Measurements from ENCODE around the gene PPP1CB.

PPP1CB gene

DNA sequence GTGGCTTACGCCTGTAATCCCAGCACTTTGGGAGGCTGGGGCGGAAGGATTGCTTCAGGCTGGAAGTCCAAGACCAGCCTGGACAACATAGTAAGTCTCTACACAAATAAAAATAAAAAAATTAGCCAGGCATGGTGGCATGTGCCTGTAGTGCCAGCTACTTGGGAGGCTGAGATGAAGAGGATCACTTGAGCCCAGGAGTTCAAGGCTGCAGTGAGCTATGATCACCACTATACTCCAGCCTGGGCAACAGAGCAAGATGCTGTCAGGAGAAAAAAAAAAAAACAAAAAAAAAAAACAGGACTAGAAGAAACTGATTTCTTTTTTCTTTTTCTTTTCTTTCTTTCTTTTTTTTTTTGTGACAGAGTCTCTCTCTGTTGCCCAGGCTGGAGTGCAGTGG is 72.6 kb downstream of the PPP1CB start:
- Histone ChIP-seq H3K36me3 (ENCODE audit: insufficient read depth, low read length) (no peaks in the 10 kb centered on the region), H3K4me1 (ENCODE audit: insufficient read depth, low read length) (no peaks in the 10 kb centered on the region), H3K9me3 (ENCODE audit: insufficient read depth, low read depth, low read length) (no peaks in the 10 kb centered on the region), H3K27me3 (ENCODE audit: insufficient read depth, low read length) (no peaks in the 10 kb centered on the region), H3K27ac (ENCODE audit: low read depth, low read length) (no peak overlapping the region), H3K4me3 (ENCODE audit: low read length) (no peak overlapping the region), H3K9ac (ENCODE audit: low read depth, low read length) (no peak overlapping the region)
- WGBS, result 100% methylated on average over 2 of the region's 2 CpGs

DNA sequence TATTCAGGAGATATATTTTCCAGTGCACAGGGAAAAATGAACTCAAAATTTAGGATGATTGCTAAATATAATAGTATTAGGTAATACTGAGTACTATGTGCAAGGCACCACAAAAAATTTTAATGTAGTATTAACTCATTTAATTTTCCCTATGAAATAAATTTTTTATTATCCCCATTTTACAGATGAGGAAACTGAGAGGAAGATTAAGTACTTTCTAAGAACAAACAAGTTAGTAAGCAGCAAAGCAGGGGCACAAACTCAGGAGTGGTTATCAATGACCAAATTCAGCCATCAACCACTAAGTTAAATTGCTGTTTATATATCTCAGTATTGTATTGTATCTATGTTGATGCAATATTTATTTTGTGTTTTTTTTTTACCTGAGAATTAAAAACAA is 73.2 kb downstream of the PPP1CB start:
- H3K27me3 ChIP-seq (ENCODE audit: insufficient read depth, low read length), result no peaks in the 10 kb centered on the region
- H3K4me3 ChIP-seq (ENCODE audit: low read length), result no peak overlapping the region
- H3K9me3 ChIP-seq (ENCODE audit: insufficient read depth, low read depth, low read length), result no peaks in the 10 kb centered on the region
- H3K4me1 ChIP-seq (ENCODE audit: insufficient read depth, low read length), result no peaks in the 10 kb centered on the region
- H3K9ac ChIP-seq (ENCODE audit: low read depth, low read length), result no peak overlapping the region
- H3K36me3 ChIP-seq (ENCODE audit: insufficient read depth, low read length), result no peaks in the 10 kb centered on the region
- H3K27ac ChIP-seq (ENCODE audit: low read depth, low read length), result no peak overlapping the region

DNA sequence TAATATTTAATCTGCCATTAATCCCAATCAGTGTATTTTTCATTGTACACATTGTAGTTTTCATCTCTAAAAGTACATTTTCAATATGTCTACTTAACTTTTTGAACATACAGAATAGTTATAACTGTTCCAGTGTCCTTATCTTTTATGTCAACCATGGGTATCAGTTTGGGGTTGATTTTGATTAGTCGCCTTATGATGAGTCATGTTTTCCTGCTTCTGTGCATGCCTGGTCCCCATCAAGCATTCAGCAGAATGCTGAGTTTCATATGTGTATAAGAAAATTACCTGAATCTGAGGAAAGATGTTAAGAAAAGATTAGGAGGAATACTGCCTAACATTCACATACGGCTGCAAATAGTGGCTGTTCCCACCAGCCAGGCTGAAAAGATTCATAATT is 76.8 kb downstream of the PPP1CB start:
- H3K4me1 ChIP-seq (ENCODE audit: insufficient read depth, low read length), result no peaks in the 10 kb centered on the region
- WGBS, result 91% methylated on average over 2 of the region's 2 CpGs
- H3K27ac ChIP-seq (ENCODE audit: low read depth, low read length), result no peak overlapping the region
- no peaks in the 10 kb centered on the region for H3K27me3 ChIP-seq (ENCODE audit: insufficient read depth, low read length)
- H3K4me3 ChIP-seq (ENCODE audit: low read length), result no peak overlapping the region
- H3K9ac ChIP-seq (ENCODE audit: low read depth, low read length), result no peak overlapping the region
- H3K36me3 ChIP-seq (ENCODE audit: insufficient read depth, low read length), result no peaks in the 10 kb centered on the region
- H3K9me3 ChIP-seq (ENCODE audit: insufficient read depth, low read depth, low read length), result no peaks in the 10 kb centered on the region

DNA sequence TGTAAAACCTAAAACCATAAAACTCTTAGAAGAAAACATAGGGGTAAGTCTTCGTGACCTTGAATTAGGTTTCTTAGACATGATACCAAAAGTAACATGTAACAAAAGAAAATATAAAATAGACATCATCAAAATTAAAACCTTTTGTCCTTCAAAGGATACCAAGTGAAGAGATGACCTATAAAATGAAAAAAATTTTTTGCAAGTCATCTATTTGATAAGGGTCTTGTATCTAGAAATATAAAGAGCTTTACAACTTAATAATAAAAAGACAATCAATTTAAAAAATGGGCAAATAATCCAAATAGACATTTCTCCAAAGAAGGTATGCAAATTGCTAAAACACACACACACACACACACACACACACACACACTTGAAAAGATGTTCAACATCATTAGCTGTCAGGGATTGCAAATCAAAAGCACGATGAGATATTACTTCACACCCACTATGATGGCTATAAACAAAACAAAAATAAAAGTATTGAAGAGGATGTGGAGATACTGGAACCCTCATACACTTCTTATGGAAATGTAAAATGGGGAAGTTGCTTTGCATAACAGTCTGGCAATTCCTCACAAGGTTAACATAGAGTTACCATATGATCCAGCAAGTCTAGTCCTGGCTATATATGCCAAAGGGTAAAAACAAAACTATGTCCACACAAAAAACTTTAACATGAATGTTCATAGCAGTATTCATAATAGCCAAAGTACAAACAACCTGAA is 82.3 kb downstream of the PPP1CB start:
- H3K4me1 ChIP-seq (ENCODE audit: insufficient read depth, low read length), result no peaks in the 10 kb centered on the region
- H3K4me3 ChIP-seq (ENCODE audit: low read length), result no peak overlapping the region
- no peak overlapping the region for H3K9ac ChIP-seq (ENCODE audit: low read depth, low read length)
- no peak overlapping the region for H3K27ac ChIP-seq (ENCODE audit: low read depth, low read length)
- no peaks in the 10 kb centered on the region for H3K36me3 ChIP-seq (ENCODE audit: insufficient read depth, low read length)
- WGBS, result no CpG with 5 or more reads among the region's 2 CpGs
- no peaks in the 10 kb centered on the region for H3K9me3 ChIP-seq (ENCODE audit: insufficient read depth, low read depth, low read length)
- no peaks in the 10 kb centered on the region for H3K27me3 ChIP-seq (ENCODE audit: insufficient read depth, low read length)

DNA sequence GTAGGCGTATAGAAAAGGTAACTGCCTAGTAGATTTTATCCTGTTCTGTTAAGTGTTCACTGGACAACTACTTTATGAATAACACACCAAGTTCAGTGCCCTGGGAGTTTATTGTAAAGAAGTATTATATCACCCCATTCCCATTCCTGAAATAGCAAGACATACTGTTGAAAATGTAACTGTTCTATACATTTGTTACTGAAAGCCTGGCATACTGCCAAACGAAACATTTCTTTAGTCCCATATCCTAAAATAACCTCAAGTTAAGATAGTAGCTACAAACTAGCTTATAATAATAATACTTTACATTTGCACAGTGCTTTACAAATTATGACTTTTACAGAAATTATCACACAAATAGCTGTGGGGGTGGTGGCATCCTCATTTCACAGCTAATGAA is 84.2 kb downstream of the PPP1CB start:
- H3K9me3 ChIP-seq (ENCODE audit: insufficient read depth, low read depth, low read length), result no peaks in the 10 kb centered on the region
- no peak overlapping the region for H3K9ac ChIP-seq (ENCODE audit: low read depth, low read length)
- no peak overlapping the region for H3K27ac ChIP-seq (ENCODE audit: low read depth, low read length)
- no peak overlapping the region for H3K4me3 ChIP-seq (ENCODE audit: low read length)
- H3K36me3 ChIP-seq (ENCODE audit: insufficient read depth, low read length), result no peaks in the 10 kb centered on the region
- H3K27me3 ChIP-seq (ENCODE audit: insufficient read depth, low read length), result no peaks in the 10 kb centered on the region
- WGBS, result 88% methylated on average over 2 of the region's 2 CpGs
- no peaks in the 10 kb centered on the region for H3K4me1 ChIP-seq (ENCODE audit: insufficient read depth, low read length)

DNA sequence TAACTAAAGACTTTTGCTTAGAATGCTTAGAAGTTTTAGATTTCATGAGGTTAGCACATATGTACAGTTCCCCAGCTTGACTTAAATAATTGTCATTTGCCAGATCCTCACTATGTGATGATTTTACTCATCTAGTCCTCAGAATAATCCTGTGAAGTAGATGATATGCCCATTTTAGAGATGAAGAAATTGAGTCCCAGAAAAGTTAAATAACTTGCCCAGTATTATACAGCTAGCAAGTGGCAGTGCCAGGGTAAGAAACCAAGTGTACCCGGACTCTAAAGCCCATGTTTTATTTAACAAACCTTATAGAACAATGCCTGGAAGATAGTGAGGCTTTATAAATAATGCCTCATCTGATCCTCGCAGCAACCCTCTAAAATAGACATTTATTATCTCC is 87.3 kb downstream of the PPP1CB start:
- no peak overlapping the region for H3K9ac ChIP-seq (ENCODE audit: low read depth, low read length)
- no peaks in the 10 kb centered on the region for H3K9me3 ChIP-seq (ENCODE audit: insufficient read depth, low read depth, low read length)
- no peak overlapping the region for H3K27ac ChIP-seq (ENCODE audit: low read depth, low read length)
- WGBS, result 85% methylated on average over 2 of the region's 2 CpGs
- no peak overlapping the region for H3K4me3 ChIP-seq (ENCODE audit: low read length)
- H3K4me1 ChIP-seq (ENCODE audit: insufficient read depth, low read length), result no peaks in the 10 kb centered on the region
- H3K27me3 ChIP-seq (ENCODE audit: insufficient read depth, low read length), result no peaks in the 10 kb centered on the region
- H3K36me3 ChIP-seq (ENCODE audit: insufficient read depth, low read length), result no peaks in the 10 kb centered on the region

DNA sequence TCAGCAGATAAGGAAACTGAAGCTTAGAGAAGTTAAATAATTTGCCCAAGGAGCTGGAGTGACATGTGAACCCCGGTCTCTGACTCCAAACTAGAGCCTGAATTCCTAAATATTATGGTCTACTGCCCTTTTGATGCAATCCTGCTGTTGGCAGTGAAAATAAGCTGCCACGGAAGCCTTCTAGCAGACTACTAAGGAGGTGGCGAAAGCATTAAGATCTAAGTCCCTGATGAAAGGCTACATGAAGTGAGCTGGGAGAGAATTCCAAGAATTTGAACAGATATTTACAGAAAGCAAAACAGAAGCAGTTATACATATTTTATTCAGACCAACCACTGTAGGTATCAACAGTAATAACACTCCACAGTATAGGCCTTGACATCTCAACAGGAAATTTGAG is 90.4 kb downstream of the PPP1CB start:
- H3K27me3 ChIP-seq (ENCODE audit: insufficient read depth, low read length), result no peaks in the 10 kb centered on the region
- no peaks in the 10 kb centered on the region for H3K4me1 ChIP-seq (ENCODE audit: insufficient read depth, low read length)
- WGBS, result 63% methylated on average over 3 of the region's 3 CpGs

More for the DNA sequence above, 90.4 kb downstream of the PPP1CB start:
- no peak overlapping the region for H3K9ac ChIP-seq (ENCODE audit: low read depth, low read length)
- H3K9me3 ChIP-seq (ENCODE audit: insufficient read depth, low read depth, low read length), result no peaks in the 10 kb centered on the region
- no peaks in the 10 kb centered on the region for H3K36me3 ChIP-seq (ENCODE audit: insufficient read depth, low read length)
- no peak overlapping the region for H3K27ac ChIP-seq (ENCODE audit: low read depth, low read length)
- H3K4me3 ChIP-seq (ENCODE audit: low read length), result no peak overlapping the region

Data from HUES64 (cell line).